ENCODE measurements around the gene LGALS3BP.

GRCh38 chr17:79012563-79013134, 32.9 kb upstream of the LGALS3BP start:
- TF ChIP-seq CTCF (IDR thresholded peaks at IDR 0.05; ENCODE audit: low read length) (no peak), EZH2 (IDR thresholded peaks at IDR 0.05; ENCODE audit: borderline replicate concordance, low read length) (no peak)

Data from OCI-LY1 (cell line).